Activated naive CD8-positive, alpha-beta T cell treated with anti-CD3 and anti-CD28 coated beads for 36 hours (primary cell): Measurements from ENCODE around the gene MYO1F. TPM values are rescaled to one million over a fixed set of nuclear protein-coding genes. Genes with fewer than 3 reads are reported as not detected.
A peak's percentile ranks its signal among the peaks of the same experiment; 100 is the strongest.
"Not testable (repeated sequence)": the region's sequence is repeated elsewhere in the genome, so short reads cannot be mapped to it uniquely, and the experiment has no call there.

Experiments
- DNase-seq: peaks from one replicate; pipeline ENCODE4 v3.0.0; 2021
- H3K27ac Mint-ChIP-seq: one replicate; pipeline ENCODE4 v1.8.0; 2022; ENCODE audit warnings: mild to moderate bottlenecking, moderate library complexity, mixed read lengths
- H3K27me3 Mint-ChIP-seq: one replicate; pipeline ENCODE4 v1.8.0; 2022; ENCODE audit warnings: mild to moderate bottlenecking, mixed read lengths
- H3K36me3 Mint-ChIP-seq: one replicate; pipeline ENCODE4 v1.8.0; 2021; ENCODE audit warnings: mild to moderate bottlenecking, mixed read lengths
- H3K4me1 Mint-ChIP-seq: one replicate; pipeline ENCODE4 v1.8.0; 2021; ENCODE audit warnings: mixed read lengths
- H3K4me3 Mint-ChIP-seq: one replicate; pipeline ENCODE4 v1.8.0; 2022; ENCODE audit warnings: mild to moderate bottlenecking, moderate library complexity, mixed read lengths
- H3K9me3 Mint-ChIP-seq: one replicate; pipeline ENCODE4 v1.8.0; 2022; ENCODE audit warnings: mixed read lengths
- total RNA-seq, 2 experiments: library from RNA; stranded (reverse); gene quantifications; one replicate each; pipeline ENCODE4 v1.2.3, GENCODE V29; 2021

MYO1F gene
- total RNA-seq, 2 experiments from 2014 or later: 4.5 to 4.8 TPM

DNA sequence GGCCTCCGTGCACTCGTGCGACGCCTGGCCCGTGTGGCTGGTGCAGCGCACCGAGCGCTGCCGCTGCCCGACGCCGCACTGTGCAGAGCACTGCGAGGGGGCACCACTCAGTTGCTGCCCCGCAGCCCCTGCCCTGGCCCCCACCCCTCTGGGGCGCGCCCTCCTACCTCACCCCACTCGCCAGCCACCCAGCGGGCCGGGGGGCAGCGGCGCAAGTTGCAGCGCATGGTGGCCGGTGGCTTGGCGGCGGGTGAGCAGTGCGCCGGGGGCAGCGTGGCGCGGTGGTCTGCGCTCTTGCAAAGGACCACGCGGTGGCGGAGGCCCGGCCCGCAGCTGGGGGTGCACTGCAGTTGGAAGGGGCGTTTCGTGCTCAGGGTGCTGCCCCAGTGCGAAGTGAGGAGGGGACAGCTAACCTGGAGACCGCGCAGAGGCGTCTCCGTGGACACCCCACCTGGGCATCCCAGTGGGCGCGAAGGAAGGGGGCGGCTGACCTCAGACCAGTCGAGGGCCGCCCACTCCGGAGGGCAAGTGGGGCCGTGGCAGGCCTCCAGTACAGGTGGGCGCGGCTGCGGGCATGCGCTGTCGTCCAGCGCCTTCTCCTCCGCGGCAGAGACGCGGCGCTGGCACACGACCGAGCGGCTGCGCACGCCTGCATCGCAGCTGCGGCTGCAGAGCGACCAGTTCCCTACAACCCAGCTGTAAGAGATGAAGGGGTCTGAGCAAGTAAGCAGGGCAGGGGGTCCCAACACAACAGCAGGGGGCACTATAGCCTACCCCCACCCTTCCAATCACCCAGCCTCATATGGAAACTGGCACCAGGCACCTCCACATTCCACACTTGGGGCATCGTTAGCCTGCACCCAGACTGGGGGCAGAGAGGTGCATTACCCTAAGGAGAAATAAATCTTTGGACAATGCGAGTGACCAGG is 8.0 kb upstream of the MYO1F start:
- H3K27me3 Mint-ChIP-seq: no peaks in the 10 kb centered on the region
- H3K9me3 Mint-ChIP-seq: no peaks in the 10 kb centered on the region
- no peaks in the 10 kb centered on the region for H3K36me3 Mint-ChIP-seq
- H3K27ac Mint-ChIP-seq: no peak overlapping the region
- H3K4me1 Mint-ChIP-seq: no peaks in the 10 kb centered on the region
- DNase-seq: no peak
- no peak overlapping the region for H3K4me3 Mint-ChIP-seq

DNA sequence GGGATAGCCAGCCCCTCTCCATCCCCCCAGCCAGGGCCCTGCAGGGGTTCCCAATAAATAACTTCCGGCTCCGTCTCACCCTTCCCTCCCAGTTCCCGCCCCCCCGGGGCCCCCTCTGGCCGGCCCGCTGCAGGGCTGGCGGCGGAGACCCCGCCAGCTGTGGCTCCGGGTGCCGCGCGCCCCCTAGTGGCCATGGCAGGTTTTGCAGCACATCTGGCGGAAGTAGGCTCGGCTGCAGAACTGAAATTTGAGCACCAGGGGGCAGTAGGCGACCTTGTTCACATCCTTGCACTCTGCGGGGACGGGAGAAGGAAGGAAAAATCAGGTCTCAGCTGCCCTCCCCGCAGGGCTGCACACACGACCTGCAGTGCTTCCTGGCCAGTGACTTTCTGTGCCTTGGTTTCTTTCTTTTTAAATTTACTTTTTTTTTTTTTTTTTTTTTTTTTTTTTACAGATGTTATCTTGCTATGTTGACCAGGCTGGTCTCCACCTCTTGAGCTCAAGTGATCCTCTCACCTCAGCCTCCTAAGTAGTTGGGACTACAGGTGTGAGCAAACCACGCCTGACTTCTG is 3.6 kb upstream of the MYO1F start:
- Mint-ChIP-seq H3K36me3 (no peaks in the 10 kb centered on the region), H3K27me3 (peaks cover 3% of the 10 kb centered on the region), H3K4me1 (peaks cover 21% of the 10 kb centered on the region), H3K27ac (no peak overlapping the region), H3K4me3 (no peak overlapping the region), H3K9me3 (no peaks in the 10 kb centered on the region)
- DNase-seq: peak; percentile 80

DNA sequence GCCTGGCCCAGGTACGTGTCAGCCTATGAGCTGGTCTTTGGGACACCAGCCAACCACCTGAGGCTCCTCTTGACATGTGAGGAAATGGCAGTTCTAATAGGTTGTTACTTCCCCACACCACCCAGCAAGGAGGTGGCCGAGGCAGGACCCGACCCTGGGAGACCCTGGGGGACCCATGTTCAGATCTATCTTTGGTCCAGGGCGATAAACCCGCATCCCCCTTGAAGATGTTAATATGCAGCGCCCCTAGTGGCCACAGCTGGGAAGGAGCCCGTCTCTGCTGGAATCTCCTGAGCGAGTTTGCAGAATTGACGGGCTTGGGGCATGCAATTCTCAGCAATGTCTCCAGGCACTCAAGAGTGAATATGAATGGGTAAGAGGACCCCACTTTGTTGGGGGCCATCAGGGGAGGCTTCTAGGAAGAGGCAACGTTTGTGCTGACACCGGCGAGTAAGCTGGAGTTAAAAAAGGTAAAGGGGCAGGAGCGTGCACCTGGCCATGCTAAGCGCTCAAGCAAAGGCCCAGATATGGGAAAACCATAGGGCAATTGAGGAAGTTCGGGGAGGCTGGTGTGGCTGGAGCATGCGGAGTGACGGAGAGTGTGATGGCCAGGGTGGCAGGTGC is 1.5 kb upstream of the MYO1F start:
- peak; percentile 72 for DNase-seq
- Mint-ChIP-seq H3K9me3 (no peaks in the 10 kb centered on the region), H3K27me3 (peaks cover 3% of the 10 kb centered on the region), H3K36me3 (no peaks in the 10 kb centered on the region), H3K4me3 (no peak overlapping the region), H3K27ac (no peak overlapping the region), H3K4me1 (peaks cover 32% of the 10 kb centered on the region)

DNA sequence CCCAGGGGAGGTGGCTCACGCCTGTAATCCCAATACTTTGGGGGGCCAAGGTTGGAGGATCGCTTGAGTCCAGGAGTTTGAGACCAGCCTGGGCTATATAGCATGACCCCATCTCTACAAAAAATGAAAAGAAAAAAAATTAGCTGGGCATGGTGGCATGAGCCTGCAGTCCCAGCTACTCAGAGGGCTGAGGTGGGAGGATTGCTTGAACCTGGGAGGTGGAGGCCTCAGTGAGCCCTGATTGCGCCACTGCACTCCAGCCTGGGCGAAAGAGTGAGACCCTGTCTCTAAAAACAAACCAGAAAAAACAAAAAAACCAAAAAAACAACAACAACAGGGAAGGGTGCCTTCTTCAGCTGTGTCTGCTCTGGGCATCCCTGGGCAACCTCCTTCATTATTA is 499 bp upstream of the MYO1F start:
- H3K4me3 Mint-ChIP-seq: no peak overlapping the region
- H3K36me3 Mint-ChIP-seq: no peaks in the 10 kb centered on the region
- H3K4me1 Mint-ChIP-seq: peaks cover 32% of the 10 kb centered on the region
- H3K27me3 Mint-ChIP-seq: peaks cover 3% of the 10 kb centered on the region
- no peak for DNase-seq
- H3K27ac Mint-ChIP-seq: no peak overlapping the region
- H3K9me3 Mint-ChIP-seq: no peaks in the 10 kb centered on the region

DNA sequence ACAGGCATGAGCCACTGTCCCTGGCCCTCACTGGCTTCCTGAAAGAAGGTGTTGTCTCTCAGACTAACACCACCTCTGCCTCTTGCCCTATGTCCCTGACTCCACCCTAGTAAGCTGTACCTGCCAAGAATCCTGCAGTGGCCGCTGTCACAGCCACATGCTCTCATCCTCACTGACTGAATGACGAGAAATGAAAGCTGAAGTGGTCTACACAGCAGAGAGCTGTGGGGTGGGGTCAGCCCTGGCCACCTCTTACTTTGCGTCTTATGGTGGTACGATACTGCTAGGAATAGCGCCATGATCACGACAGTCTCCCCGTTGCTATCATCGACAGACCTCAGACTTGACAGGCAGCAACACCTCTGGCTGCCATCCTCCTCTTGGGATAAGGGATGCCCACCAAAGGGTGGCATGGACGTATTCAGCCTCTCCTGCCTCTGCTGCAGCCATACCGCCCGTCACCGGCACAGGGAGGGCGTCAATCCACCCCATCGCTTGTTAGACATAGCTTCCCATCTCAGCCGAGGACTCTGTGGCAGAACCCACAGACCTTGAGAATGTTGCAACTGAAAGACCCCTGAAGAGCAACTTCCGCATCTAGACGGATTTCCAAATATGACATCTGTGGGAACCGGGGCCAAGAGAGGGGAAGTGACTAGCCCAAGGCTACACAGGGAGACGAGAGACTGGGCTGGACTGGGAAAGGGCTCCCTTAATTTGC is 809 bp downstream of the MYO1F start:
- no peaks in the 10 kb centered on the region for H3K9me3 Mint-ChIP-seq
- no peaks in the 10 kb centered on the region for H3K36me3 Mint-ChIP-seq
- peaks cover 3% of the 10 kb centered on the region for H3K27me3 Mint-ChIP-seq
- peak overlapping the region; percentile 75 for H3K27ac Mint-ChIP-seq
- DNase-seq: no peak
- peaks cover 36% of the 10 kb centered on the region for H3K4me1 Mint-ChIP-seq
- H3K4me3 Mint-ChIP-seq: peak overlapping the region; percentile 72

DNA sequence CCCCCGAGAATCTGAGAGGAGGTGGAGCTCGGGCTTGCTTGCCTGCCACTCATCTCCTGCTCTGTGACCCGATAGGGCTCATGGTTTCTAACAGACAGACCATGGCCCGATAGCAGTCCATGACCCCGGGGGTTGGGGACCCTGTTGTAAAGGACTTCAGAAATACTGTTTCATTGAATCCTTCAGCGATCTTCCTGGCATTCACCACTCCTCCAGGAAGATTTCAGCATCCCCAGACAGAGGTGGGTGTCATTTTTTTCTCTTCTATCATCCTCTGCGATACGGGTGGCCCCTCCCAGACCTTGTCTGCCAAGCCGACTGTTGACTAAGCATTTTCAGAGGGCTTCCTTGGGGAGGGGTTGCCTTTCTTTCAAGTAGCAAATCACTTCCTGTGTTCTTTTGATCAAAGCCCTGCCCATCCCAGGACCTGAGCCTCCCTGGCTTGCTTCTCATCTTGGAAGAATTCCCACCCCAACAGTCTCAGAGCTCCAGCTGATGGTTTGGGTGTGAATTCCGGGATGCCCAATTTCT is 1.7 kb downstream of the MYO1F start:
- no peak for DNase-seq

DNA sequence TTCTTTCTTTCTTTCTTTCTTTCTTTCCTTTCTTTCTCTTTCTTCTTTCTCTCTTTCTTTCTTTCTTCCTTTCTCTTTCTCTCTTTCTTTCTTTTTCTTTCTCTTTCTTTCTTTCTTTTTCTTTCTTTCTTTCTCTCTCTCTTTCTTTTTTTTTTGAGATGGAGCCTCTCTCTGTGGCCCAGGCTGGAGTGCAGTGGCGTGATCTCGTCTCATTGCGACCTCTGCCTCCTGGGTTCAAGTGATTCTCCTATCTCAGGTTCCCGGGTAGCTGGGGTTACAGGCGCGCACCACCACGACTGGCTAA is 2.7 kb downstream of the MYO1F start:
- DNase-seq, H3K27ac Mint-ChIP-seq, H3K9me3 Mint-ChIP-seq, H3K36me3 Mint-ChIP-seq, H3K4me3 Mint-ChIP-seq, H3K27me3 Mint-ChIP-seq: not testable (repeated sequence)
- peaks cover 50% of the 10 kb centered on the region for H3K4me1 Mint-ChIP-seq

More for the DNA sequence above, 1.7 kb downstream of the MYO1F start:
- Mint-ChIP-seq H3K36me3 (no peaks in the 10 kb centered on the region), H3K27me3 (peaks cover 3% of the 10 kb centered on the region), H3K4me1 (peaks cover 43% of the 10 kb centered on the region), H3K4me3 (peak overlapping the region; percentile 72), H3K9me3 (no peaks in the 10 kb centered on the region), H3K27ac (peak overlapping the region; percentile 38)

DNA sequence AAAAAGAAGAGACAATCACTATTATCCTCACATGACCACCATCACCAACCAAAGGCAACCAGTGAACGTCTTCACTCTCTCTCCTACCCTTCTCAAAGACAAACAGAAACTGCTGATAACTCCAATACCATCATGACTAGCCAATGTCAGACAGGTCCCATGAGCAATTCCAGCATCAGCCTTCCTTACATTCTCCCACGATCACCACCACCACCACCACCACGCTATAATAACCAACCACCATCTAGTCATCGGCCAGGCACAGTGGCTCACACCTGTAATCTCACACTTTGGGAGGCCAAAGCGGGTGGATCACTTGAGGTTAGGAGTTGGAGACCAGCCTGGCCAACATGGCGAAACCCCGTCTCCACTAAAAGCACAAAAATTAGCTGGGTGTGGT is 3.9 kb downstream of the MYO1F start:
- Mint-ChIP-seq H3K9me3 (no peaks in the 10 kb centered on the region), H3K36me3 (no peaks in the 10 kb centered on the region), H3K4me1 (peaks cover 55% of the 10 kb centered on the region), H3K27me3 (no peaks in the 10 kb centered on the region), H3K27ac (no peak overlapping the region), H3K4me3 (no peak overlapping the region)
- no peak for DNase-seq

DNA sequence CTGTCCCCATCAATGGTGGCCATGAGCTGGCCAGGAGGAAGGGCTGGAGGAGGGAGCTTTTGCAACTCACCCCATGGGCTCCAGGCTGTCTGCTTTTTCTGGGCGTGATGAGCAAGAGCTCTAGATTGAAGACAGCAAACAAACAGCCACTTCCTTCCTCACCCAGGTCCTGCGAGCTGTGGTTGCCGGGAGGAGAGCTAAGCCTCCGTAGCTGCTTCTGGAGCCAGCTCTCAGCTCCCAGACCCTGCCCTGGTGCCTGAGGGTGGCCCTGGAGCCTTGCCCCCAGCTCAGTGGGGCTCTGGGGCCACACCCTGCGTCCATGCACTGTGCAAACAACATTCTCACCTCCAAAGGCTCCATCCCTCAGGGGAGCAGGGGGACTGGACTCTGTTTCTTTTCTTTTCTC is 6.2 kb downstream of the MYO1F start:
- H3K9me3 Mint-ChIP-seq: no peaks in the 10 kb centered on the region
- peak overlapping the region; percentile 72 for H3K27ac Mint-ChIP-seq
- H3K36me3 Mint-ChIP-seq: no peaks in the 10 kb centered on the region
- H3K4me1 Mint-ChIP-seq: peaks cover 46% of the 10 kb centered on the region
- peak; percentile 32 for DNase-seq
- H3K4me3 Mint-ChIP-seq: peak overlapping the region; percentile 25
- H3K27me3 Mint-ChIP-seq: no peaks in the 10 kb centered on the region

DNA sequence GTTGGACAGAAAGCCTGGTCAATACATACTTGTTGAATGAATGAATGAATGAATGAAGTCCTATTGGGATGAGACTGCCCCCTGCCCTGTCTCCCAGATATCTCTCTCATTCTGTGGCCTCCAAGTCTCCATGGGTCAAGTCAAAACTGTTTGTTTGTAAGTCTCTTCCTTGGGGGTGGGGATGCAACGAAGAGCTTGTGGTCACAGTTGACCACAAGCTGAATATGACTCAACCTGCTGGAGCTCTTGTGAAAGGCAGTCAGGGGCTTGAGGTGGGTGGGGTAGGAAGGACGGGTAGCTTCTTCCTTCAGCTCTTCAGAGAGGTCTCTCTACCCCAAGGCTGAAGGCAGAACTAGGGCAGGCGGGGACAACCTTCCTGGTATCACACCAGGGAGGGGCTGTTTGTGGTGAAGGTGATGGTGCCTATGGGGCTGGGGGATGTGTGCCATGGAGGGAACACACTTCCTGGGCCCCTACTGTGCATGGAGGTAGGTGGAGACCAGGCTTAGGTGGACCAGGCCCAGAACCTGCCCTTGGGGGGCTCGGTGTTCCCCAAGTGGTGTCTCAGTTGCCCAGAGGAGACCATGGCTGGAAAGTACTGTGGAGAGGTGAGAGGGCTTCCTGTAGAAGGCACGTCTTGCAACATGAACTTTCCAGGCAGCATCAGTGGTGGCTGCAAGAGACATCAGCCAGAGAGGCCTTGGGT is 8.0 kb downstream of the MYO1F start:
- H3K27ac Mint-ChIP-seq: peak overlapping the region; percentile 88
- H3K27me3 Mint-ChIP-seq: no peaks in the 10 kb centered on the region
- H3K4me1 Mint-ChIP-seq: peaks cover 35% of the 10 kb centered on the region
- H3K9me3 Mint-ChIP-seq: no peaks in the 10 kb centered on the region
- peak overlapping the region; percentile 56 for H3K4me3 Mint-ChIP-seq
- DNase-seq: peak; percentile 71
- H3K36me3 Mint-ChIP-seq: no peaks in the 10 kb centered on the region

DNA sequence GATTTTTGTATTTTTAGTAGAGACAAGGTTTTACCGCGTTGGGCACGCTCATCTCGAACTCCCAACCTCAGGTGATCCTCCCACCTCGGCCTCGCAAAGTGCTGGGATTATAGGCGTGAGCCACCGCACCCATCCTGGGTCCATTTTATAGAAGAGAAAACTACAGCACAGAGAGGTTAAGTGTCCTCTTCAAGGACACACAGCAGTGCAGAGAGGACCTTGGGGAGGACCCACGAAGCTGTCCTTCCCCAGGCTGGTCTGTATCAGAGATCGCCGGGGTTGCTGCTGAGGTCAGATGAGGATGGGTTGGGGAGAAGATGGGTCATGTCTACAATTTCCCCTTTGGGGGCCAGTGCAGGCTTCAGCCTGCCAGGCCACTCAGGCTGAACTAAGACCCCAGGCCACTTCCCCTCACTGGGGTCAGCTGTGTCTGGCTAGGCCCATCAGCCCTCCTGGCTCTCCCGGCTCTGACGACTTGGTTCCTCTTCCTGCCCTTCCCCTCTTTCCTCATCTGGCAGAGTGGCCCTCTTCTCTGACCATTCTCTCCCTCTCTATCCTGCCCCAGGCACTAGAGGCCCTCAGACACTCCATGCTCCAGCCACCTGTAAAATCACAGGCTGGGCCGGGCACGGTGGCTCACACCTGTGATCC is 9.6 kb downstream of the MYO1F start:
- DNase-seq: no peak
- no peaks in the 10 kb centered on the region for H3K27me3 Mint-ChIP-seq
- H3K4me1 Mint-ChIP-seq: peaks cover 36% of the 10 kb centered on the region
- no peaks in the 10 kb centered on the region for H3K36me3 Mint-ChIP-seq
- no peak overlapping the region for H3K27ac Mint-ChIP-seq
- no peak overlapping the region for H3K4me3 Mint-ChIP-seq
- no peaks in the 10 kb centered on the region for H3K9me3 Mint-ChIP-seq

DNA sequence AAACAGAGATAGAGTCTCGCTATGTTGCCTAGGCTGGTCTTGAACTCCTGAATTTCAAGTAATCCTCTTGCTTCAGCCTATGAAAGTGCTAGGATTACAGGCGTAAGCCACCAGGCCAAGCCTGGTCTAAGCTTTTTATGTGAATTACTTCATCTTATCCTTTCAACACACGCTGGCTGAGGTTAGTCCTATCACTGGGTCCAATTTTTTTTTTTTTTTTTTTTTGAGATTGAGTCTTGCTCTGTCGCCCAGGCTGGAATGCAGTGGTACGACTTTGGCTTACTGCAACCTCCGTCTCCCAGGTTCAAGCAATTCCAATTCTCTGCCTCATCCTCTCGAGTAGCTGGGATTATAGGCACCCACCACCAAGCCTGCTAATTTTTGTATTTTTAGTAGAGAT is 10.4 kb downstream of the MYO1F start:
- Mint-ChIP-seq H3K4me1 (peaks cover 32% of the 10 kb centered on the region), H3K4me3 (no peak overlapping the region), H3K27me3 (no peaks in the 10 kb centered on the region), H3K36me3 (no peaks in the 10 kb centered on the region), H3K27ac (no peak overlapping the region), H3K9me3 (no peaks in the 10 kb centered on the region)
- no peak for DNase-seq

DNA sequence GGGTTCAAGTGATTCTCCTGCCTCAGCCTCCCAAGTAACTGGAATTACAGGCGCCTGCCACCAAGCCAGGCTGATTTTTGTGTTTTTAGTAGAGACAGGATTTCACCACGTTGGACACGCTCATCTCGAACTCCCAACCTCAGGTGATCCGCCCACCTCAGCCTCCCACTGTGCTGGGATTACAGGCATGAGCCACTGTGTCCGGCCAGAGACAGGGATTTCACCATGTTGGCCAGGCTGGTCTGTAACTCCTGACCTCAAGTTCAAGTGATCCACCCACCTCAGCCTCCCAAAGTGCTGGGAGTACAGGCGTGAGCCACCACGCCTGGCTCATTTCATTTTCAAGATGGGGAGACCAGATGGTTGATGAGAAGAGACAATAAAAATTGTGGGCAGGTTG is 12.4 kb downstream of the MYO1F start:
- H3K27ac Mint-ChIP-seq, DNase-seq, H3K4me3 Mint-ChIP-seq, H3K9me3 Mint-ChIP-seq, H3K27me3 Mint-ChIP-seq, H3K36me3 Mint-ChIP-seq: not testable (repeated sequence)
- H3K4me1 Mint-ChIP-seq: peaks cover 21% of the 10 kb centered on the region

DNA sequence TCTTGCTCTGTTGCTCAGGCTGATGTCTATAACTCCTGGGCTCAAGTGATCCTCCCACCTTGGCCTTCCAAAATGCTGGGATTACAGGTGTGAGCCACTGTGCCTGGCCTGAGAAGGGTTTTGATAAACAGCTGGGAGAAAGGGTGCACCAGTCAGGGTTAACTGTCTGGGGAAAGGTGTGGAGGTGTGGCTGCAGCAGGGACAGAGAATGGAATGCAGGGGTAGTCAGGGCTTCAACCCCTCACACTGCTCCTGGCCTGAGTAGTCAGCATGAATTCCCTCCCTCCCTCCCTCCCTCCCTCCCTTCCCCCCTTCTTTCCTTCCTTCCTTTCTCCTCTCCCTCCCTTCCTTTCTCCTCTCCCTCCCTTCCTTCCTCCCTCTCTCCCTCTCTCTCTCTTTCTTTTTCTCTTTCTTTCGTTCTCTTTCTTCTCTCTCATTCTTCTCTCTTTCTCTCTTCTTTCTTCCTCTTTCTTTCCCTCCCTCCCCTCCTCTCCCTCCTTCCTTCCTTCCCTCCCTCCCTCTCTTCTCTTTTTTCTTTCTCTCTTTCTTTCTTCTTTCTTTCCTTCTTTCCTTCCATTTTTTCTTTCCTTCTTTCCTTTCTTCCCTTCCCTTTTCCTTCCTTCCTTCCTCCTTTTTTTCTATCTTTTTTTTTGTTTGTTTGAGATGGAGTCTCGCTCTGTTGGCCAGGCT is 16.0 kb downstream of the MYO1F start:
- Mint-ChIP-seq H3K4me1 (peaks cover 9% of the 10 kb centered on the region), H3K27me3 (no peaks in the 10 kb centered on the region), H3K4me3 (peak overlapping the region; percentile 13), H3K9me3 (no peaks in the 10 kb centered on the region), H3K36me3 (no peaks in the 10 kb centered on the region), H3K27ac (no peak overlapping the region)
- DNase-seq: no peak
